Left colon (tissue), 2 donors: Measurements from ENCODE around the gene DMTF1. TPM values are rescaled to one million over a fixed set of nuclear protein-coding genes. Genes with fewer than 3 reads are reported as not detected.
"Not testable (repeated sequence)": the region's sequence is repeated elsewhere in the genome, so short reads cannot be mapped to it uniquely, and the experiment has no call there.

ENCODE experiments used
- ATAC-seq: fragments of 200-7000 bp; cut with Tn5 transposase; one replicate; pipeline ENCODE4 v1.9.1; 2020; ENCODE audit warnings: mild to moderate bottlenecking, moderate library complexity
- DNase-seq, 2 donors: peaks; one replicate each; pipeline ENCODE4 v3.0.0-alpha.2; 2020
- intact Hi-C, 2 donors: fragments of 100-400 bp; cut with DNase I in 1 of 2; cut with micrococcal nuclease in 1 of 2; formaldehyde crosslinking; loops; one replicate each; pipeline versions ENCODE4 v1.11.2 to v1.14.0; 2022; cut with DNase I, micrococcal nuclease
- total RNA-seq, 2 donors: library from RNA; stranded (reverse); fragmentation: NEBNext Ultra II Directional; extraction: Animal tissue kit (Norgen Biotek cat#: 25700); gene quantifications; one replicate each; pipeline ENCODE4 v1.2.1, GENCODE V29; 2021
- donor health status: DM: no; HTN: no; CAD: no.
- donor health status: DM: yes; HTN: yes; CAD: no.

Gene DMTF1
- total RNA-seq, 2 donors from 2014 or later, result 48.8 to 58.8 TPM

- intact Hi-C loops, result no loop called here
- ATAC-seq, result no peak
- no peak for DNase-seq
Measured at GRCh38 chr7:87178320-87178719, 26.1 kb downstream of the DMTF1 start.

GRCh38 chr7:87179180-87179579 is 26.9 kb downstream of the DMTF1 start:
- ATAC-seq (no peak), DNase-seq (no peak)
- intact Hi-C loops, result no loop called here

GRCh38 chr7:87187120-87187519 is 34.9 kb downstream of the DMTF1 start:
- ATAC-seq, result no peak
- no peak for DNase-seq
- intact Hi-C loops, result no loop called here

GRCh38 chr7:87188930-87189329 is 36.7 kb downstream of the DMTF1 start:
- intact Hi-C loops, result no loop called here
- DNase-seq (no peak), ATAC-seq (no peak)

GRCh38 chr7:87190783-87191182 is 38.5 kb downstream of the DMTF1 start:
- intact Hi-C loops, result no loop called here
- no peak for DNase-seq
- ATAC-seq, result no peak

- no peak for ATAC-seq
- DNase-seq, result no peak
- intact Hi-C loops, result no loop called here
Measured at GRCh38 chr7:87192784-87193487, 40.7 kb downstream of the DMTF1 start.

GRCh38 chr7:87193912-87194311 is 41.7 kb downstream of the DMTF1 start:
- intact Hi-C loops, result no loop called here
- ATAC-seq (no peak), DNase-seq (no peak)

- intact Hi-C loops, result no loop called here
- DNase-seq, result no peak
- ATAC-seq, result no peak
Measured at GRCh38 chr7:87199241-87199640, 47.0 kb downstream of the DMTF1 start.

- ATAC-seq, result no peak
- intact Hi-C loops, result no loop called here
- DNase-seq, result no peak
Measured at GRCh38 chr7:87199700-87200450, 47.6 kb downstream of the DMTF1 start.

- DNase-seq (no peak), ATAC-seq (no peak)
- intact Hi-C loops, result no loop called here
Measured at GRCh38 chr7:87202208-87202607, 50.0 kb downstream of the DMTF1 start.

GRCh38 chr7:87202705-87203104 is 50.5 kb downstream of the DMTF1 start:
- ATAC-seq, result no peak
- intact Hi-C loops, result no loop called here
- no peak for DNase-seq

- ATAC-seq, intact Hi-C loops, DNase-seq: not testable (repeated sequence)
Measured at GRCh38 chr7:87203929-87204328, 51.7 kb downstream of the DMTF1 start.

- intact Hi-C loops, result no loop called here
- ATAC-seq (no peak), DNase-seq (no peak)
Measured at GRCh38 chr7:87204933-87205332, 52.7 kb downstream of the DMTF1 start.

- DNase-seq, intact Hi-C loops, ATAC-seq: not testable (repeated sequence)
Measured at GRCh38 chr7:87205701-87206100, 53.4 kb downstream of the DMTF1 start.

- DNase-seq, result no peak
- no peak for ATAC-seq
- intact Hi-C loops, result no loop called here
Measured at GRCh38 chr7:87206361-87206760, 54.1 kb downstream of the DMTF1 start.

GRCh38 chr7:87209295-87209924 is 57.2 kb downstream of the DMTF1 start:
- intact Hi-C loops, result no loop called here
- no peak for DNase-seq
- no peak for ATAC-seq

- ATAC-seq, result no peak
- intact Hi-C loops, result no loop called here
- DNase-seq, result no peak
Measured at GRCh38 chr7:87210506-87210905, 58.3 kb downstream of the DMTF1 start.

- ATAC-seq (no peak), DNase-seq (no peak)
- intact Hi-C loops, result no loop called here
Measured at GRCh38 chr7:87212498-87212897, 60.2 kb downstream of the DMTF1 start.

- no peak for DNase-seq
- intact Hi-C loops, result no loop called here
- ATAC-seq, result no peak
Measured at GRCh38 chr7:87213252-87213651, 61.0 kb downstream of the DMTF1 start.

- DNase-seq, result no peak
- intact Hi-C loops, result no loop called here
- no peak for ATAC-seq
Measured at GRCh38 chr7:87213811-87214210, 61.6 kb downstream of the DMTF1 start.
